KMS-11 (cell line): Measurements from ENCODE around the gene TMEM182.
A peak's percentile ranks its signal among the peaks of the same experiment; 100 is the strongest.

ENCODE experiments used
- H2AFZ ChIP-seq: fragments of 200-600 bp; sonication (generic); 2 replicates; pipeline ENCODE4 v1.6.1; 2016; ENCODE audit warnings: antibody characterized with exemption, mixed run types, low read depth
- H3K27ac ChIP-seq: fragments of 200-600 bp; sonication (generic); 2 replicates; pipeline ENCODE4 v1.6.1; 2016; ENCODE audit warnings: mild to moderate bottlenecking, mixed run types
- H3K27me3 ChIP-seq: fragments of 200-600 bp; sonication (generic); 2 replicates; pipeline ENCODE4 v1.6.1; 2017; ENCODE audit warnings: mild to moderate bottlenecking, low read depth, mixed run types, moderate library complexity; ENCODE audit not compliant: insufficient read depth
- H3K36me3 ChIP-seq: fragments of 200-600 bp; sonication (generic); 2 replicates; pipeline ENCODE4 v1.6.1; 2017; ENCODE audit warnings: mild to moderate bottlenecking, mixed run types; ENCODE audit not compliant: insufficient read depth
- H3K4me1 ChIP-seq: fragments of 200-600 bp; sonication (generic); 2 replicates; pipeline ENCODE4 v1.6.1; 2016; ENCODE audit warnings: mild to moderate bottlenecking, low read depth, mixed run types; ENCODE audit not compliant: poor library complexity, severe bottlenecking
- H3K4me2 ChIP-seq: fragments of 200-600 bp; sonication (generic); 2 replicates; pipeline ENCODE4 v1.7.0; 2016; ENCODE audit warnings: mild to moderate bottlenecking, mixed run types
- H3K4me3 ChIP-seq: fragments of 200-600 bp; sonication (generic); IDR thresholded peaks from 2 replicates; pipeline ENCODE4 v1.6.1; 2017; ENCODE audit warnings: low read depth, low read length, mixed read lengths; ENCODE audit not compliant: insufficient read depth
- H3K79me2 ChIP-seq: fragments of 200-600 bp; sonication (generic); 2 replicates; pipeline ENCODE4 v1.6.1; 2016; ENCODE audit warnings: low read depth, mixed run types; ENCODE audit not compliant: insufficient read depth
- H3K9ac ChIP-seq: fragments of 200-600 bp; sonication (generic); 2 replicates; pipeline ENCODE4 v1.6.1; 2016; ENCODE audit warnings: mild to moderate bottlenecking, mixed run types
- H4K20me1 ChIP-seq: fragments of 200-600 bp; sonication (generic); 2 replicates; pipeline ENCODE4 v1.6.1; 2016; ENCODE audit warnings: mild to moderate bottlenecking, mixed run types; ENCODE audit not compliant: insufficient read depth
- TF ChIP-seq, protein P1 (sequence below): fragments of 200-600 bp; sonication (generic); conservative IDR thresholded peaks from 2 replicates; pipeline ENCODE4 v1.6.1; 2017; ENCODE audit warnings: low read depth, mild to moderate bottlenecking, antibody characterized with exemption, low read length, moderate library complexity, mixed read lengths

TMEM182 gene

DNA sequence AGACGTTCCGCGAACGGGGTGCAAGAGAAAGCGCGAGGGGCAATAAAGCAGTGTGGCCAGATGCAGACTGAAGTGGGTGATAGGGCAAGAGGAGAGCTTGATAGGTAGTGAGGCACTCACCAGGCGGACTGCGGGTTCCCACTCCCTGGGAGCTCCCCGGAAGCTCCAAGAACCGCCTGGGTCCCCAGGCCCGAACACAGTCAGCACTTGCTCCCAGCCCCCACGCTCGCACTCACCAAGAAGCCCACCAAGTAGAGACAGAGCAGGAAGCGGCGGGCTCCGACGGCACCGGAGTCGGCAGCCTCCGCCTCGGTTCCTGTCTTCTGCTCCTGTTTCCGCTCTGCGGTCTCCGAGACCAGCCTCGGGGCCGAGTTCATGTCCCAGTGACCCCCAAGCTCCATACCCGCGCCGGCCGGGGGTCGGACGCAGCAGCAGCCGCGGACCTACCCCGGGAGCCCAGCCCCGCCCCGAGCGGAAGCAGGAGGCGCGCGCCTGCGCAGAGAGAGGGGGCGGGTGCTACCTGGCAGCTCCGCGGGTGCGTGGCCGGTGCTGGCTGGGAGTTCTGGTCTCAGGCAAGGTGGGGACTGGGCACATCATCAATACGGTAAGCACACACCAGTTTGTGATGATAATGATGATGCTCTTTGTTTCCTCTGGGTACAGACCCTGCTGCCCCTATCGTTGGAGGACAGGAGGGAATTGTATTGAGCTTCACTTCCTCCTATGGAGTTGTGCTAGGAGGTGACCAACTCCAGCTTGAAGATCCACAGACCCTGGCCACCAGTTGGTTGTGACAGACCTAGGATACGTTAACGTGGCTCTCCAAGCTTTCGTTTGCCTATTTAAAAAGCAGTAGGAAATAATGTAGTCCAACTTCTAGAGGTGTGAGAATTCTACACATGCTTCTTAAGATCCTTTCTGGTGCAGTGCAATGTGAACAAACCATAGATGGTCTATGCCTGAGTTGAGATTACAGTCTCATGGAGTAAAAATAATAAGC is 25.1 kb upstream of the TMEM182 start:
- Histone ChIP-seq H2AFZ (peak overlapping the region; percentile 83), H3K4me1 (peaks cover 24% of the 10 kb centered on the region), H4K20me1 (no peaks in the 10 kb centered on the region), H3K27ac (peak overlapping the region; percentile 27; the same call in 1 of the 2 replicates), H3K27me3 (no peaks in the 10 kb centered on the region), H3K4me3 (peak overlapping the region; percentile 85), H3K4me2 (peak overlapping the region; percentile 88), H3K36me3 (no peaks in the 10 kb centered on the region), H3K9ac (peak overlapping the region; percentile 55; the same call in 1 of the 2 replicates), H3K79me2 (no peaks in the 10 kb centered on the region; the same call in 1 of the 2 replicates)
- TF ChIP-seq, protein P1, sequence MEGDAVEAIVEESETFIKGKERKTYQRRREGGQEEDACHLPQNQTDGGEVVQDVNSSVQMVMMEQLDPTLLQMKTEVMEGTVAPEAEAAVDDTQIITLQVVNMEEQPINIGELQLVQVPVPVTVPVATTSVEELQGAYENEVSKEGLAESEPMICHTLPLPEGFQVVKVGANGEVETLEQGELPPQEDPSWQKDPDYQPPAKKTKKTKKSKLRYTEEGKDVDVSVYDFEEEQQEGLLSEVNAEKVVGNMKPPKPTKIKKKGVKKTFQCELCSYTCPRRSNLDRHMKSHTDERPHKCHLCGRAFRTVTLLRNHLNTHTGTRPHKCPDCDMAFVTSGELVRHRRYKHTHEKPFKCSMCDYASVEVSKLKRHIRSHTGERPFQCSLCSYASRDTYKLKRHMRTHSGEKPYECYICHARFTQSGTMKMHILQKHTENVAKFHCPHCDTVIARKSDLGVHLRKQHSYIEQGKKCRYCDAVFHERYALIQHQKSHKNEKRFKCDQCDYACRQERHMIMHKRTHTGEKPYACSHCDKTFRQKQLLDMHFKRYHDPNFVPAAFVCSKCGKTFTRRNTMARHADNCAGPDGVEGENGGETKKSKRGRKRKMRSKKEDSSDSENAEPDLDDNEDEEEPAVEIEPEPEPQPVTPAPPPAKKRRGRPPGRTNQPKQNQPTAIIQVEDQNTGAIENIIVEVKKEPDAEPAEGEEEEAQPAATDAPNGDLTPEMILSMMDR = no peak

DNA sequence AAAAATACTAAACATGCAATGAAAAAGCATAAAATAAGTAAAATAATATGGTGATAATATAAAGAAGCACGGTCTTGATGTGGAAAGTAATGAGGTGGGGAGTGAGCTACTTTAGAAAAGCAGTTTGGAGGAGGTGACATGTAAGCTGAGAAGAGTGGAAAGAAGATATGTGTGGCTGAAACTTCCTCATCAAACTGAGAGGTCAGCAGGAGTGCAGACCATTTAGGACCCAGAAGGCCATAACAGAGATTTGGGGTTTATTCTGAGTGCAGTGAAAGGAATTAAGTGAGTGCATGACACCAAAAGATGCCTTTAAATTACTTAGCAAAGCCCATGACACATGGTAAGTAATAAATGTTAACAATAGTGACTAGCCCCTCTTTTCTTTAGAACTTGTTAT is 24.4 kb upstream of the TMEM182 start:
- Histone ChIP-seq H2AFZ (peak overlapping the region; percentile 83; the same call in 1 of the 2 replicates), H3K36me3 (no peaks in the 10 kb centered on the region), H3K4me1 (peaks cover 24% of the 10 kb centered on the region), H3K4me3 (no peak overlapping the region), H3K27ac (peak overlapping the region; percentile 22; the same call in 1 of the 2 replicates), H3K79me2 (no peaks in the 10 kb centered on the region; the same call in 1 of the 2 replicates), H3K27me3 (no peaks in the 10 kb centered on the region), H4K20me1 (no peaks in the 10 kb centered on the region), H3K4me2 (peak overlapping the region; percentile 88), H3K9ac (no peak overlapping the region)
- TF ChIP-seq, protein P1 = no peak

DNA sequence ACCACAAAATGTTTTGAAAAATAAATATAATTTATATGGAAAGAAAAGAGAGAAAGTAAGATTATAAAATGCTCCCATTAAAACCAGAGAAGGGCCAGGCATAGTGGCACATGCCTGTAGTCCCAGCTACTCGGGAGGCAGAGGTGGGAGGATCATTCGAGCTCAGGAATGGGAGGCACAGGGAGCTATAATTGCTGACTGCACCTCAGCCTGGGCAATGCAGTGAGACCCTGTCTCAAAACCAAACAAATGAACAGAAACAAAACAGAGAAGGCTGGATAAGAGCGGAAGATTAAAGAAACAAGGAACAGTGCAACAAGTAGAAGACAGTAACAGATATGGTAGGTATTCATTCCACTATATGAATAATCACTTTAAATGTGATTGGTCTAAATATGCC is 18.6 kb upstream of the TMEM182 start:
- no peak overlapping the region for H3K4me3 ChIP-seq
- H4K20me1 ChIP-seq = no peaks in the 10 kb centered on the region
- H3K36me3 ChIP-seq = no peaks in the 10 kb centered on the region
- H3K27me3 ChIP-seq = no peaks in the 10 kb centered on the region
- TF ChIP-seq, protein P1 = no peak
- H2AFZ ChIP-seq = no peak overlapping the region
- no peak overlapping the region for H3K27ac ChIP-seq
- no peaks in the 10 kb centered on the region for H3K4me1 ChIP-seq
- no peaks in the 10 kb centered on the region for H3K79me2 ChIP-seq
- H3K4me2 ChIP-seq = no peak overlapping the region
- no peak overlapping the region for H3K9ac ChIP-seq

DNA sequence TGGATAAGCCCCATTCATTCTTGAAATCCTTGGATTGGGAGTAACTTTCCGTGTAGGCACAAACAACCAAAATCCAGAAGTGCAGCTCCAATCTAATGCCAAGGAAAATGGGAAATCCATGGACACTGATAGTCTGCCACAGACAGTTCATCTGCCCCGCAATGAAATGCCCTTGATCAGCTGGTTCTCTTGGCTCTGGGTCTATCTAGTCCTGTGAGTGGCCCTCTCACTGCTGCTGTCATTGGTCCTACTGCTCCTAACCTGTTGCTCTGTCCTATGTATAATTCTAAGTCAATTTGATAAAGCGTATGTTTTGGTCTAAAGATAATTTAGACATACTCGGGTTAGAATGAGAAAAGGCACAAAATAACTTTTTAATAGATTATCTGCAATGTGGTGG is 13.7 kb upstream of the TMEM182 start:
- TF ChIP-seq, protein P1 = no peak
- Histone ChIP-seq H3K4me1 (no peaks in the 10 kb centered on the region), H3K9ac (no peak overlapping the region), H3K4me3 (no peak overlapping the region), H3K79me2 (no peaks in the 10 kb centered on the region), H3K36me3 (no peaks in the 10 kb centered on the region), H4K20me1 (no peaks in the 10 kb centered on the region), H2AFZ (no peak overlapping the region), H3K27me3 (no peaks in the 10 kb centered on the region), H3K4me2 (no peak overlapping the region), H3K27ac (no peak overlapping the region)
